Neural progenitor cell (in vitro differentiated cells): Measurements from ENCODE around the gene MUL1. TPM values are rescaled to one million over a fixed set of nuclear protein-coding genes. Genes with fewer than 3 reads are reported as not detected.

ENCODE experiments used
- DNase-seq: peaks from one replicate; pipeline ENCODE4 v3.0.0-alpha.2; 2016; ENCODE audit warnings: low spot score
- H2AFZ ChIP-seq: fragments of 200-600 bp; sonication (generic); replicated peaks from 2 replicates; pipeline ENCODE4 v1.6.1; 2016; ENCODE audit warnings: antibody characterized with exemption
- H3F3A ChIP-seq: fragments of 200-600 bp; sonication (generic); 2 replicates; pipeline ENCODE4 v1.6.1; 2016; ENCODE audit warnings: antibody characterized with exemption, low read depth
- H3K27ac ChIP-seq: fragments of 200-600 bp; sonication (generic); 2 replicates; pipeline ENCODE4 v1.5.1; 2016; ENCODE audit warnings: mild to moderate bottlenecking
- H3K27me3 ChIP-seq: fragments of 200-600 bp; sonication (generic); 2 replicates; pipeline ENCODE4 v1.6.1; 2016; ENCODE audit warnings: mild to moderate bottlenecking, moderate library complexity
- H3K36me3 ChIP-seq: fragments of 200-600 bp; sonication (generic); 2 replicates; pipeline ENCODE4 v1.5.1; 2016
- H3K4me1 ChIP-seq: fragments of 200-600 bp; sonication (generic); 2 replicates; pipeline ENCODE4 v1.6.1; 2016; ENCODE audit warnings: mixed run types
- H3K4me2 ChIP-seq: fragments of 200-600 bp; sonication (generic); 2 replicates; pipeline ENCODE4 v1.6.1; 2016
- H3K4me3 ChIP-seq: fragments of 200-600 bp; sonication (generic); 2 replicates; pipeline ENCODE4 v1.5.1; 2016
- H3K79me2 ChIP-seq: fragments of 200-600 bp; sonication (generic); 2 replicates; pipeline ENCODE4 v1.6.1; 2016; ENCODE audit warnings: low read depth
- H3K9ac ChIP-seq: fragments of 200-600 bp; sonication (generic); 2 replicates; pipeline ENCODE4 v1.6.1; 2016
- H3K9me3 ChIP-seq: fragments of 200-600 bp; sonication (generic); 2 replicates; pipeline ENCODE4 v1.5.1; 2016; ENCODE audit warnings: low read depth
- H4K20me1 ChIP-seq: fragments of 200-600 bp; sonication (generic); 2 replicates; pipeline ENCODE4 v1.6.1; 2016; ENCODE audit warnings: low read depth
- H3K27ac Mint-ChIP-seq: 3 replicates; pipeline ENCODE4 v1.8.0; 2021; ENCODE audit warnings: mixed read lengths
- H3K27me3 Mint-ChIP-seq: 2 replicates; pipeline ENCODE4 v1.8.0; 2022; ENCODE audit warnings: low read depth, mild to moderate bottlenecking, inconsistent platforms, moderate library complexity, mixed read lengths; ENCODE audit not compliant: insufficient read depth
- H3K36me3 Mint-ChIP-seq: 3 replicates; pipeline ENCODE4 v1.8.0; 2021; ENCODE audit warnings: mixed read lengths
- H3K4me1 Mint-ChIP-seq: 3 replicates; pipeline ENCODE4 v1.8.0; 2021; ENCODE audit warnings: mixed read lengths
- H3K4me3 Mint-ChIP-seq: 3 replicates; pipeline ENCODE4 v1.8.0; 2021; ENCODE audit warnings: mild to moderate bottlenecking, moderate library complexity, mixed read lengths
- H3K9me3 Mint-ChIP-seq: 3 replicates; pipeline ENCODE4 v1.8.0; 2020; ENCODE audit warnings: mixed read lengths
- CTCF ChIP-seq: fragments of 200-600 bp; sonication (generic); IDR thresholded peaks from 2 replicates; pipeline ENCODE4 v1.5.1; 2017; ENCODE audit warnings: antibody characterized with exemption, mild to moderate bottlenecking
- EZH2 ChIP-seq: fragments of 200-600 bp; sonication (generic); IDR thresholded peaks from 2 replicates; pipeline ENCODE4 v1.6.1; 2017; ENCODE audit warnings: antibody characterized with exemption, mild to moderate bottlenecking, moderate library complexity
- EZH2phosphoT487 ChIP-seq: fragments of 200-600 bp; sonication (generic); IDR thresholded peaks from 2 replicates; pipeline ENCODE4 v1.6.1; 2017; ENCODE audit warnings: antibody characterized with exemption
- total RNA-seq: library from RNA; depleted of rRNA; stranded (reverse); fragments of >200 nt; gene quantifications from 2 replicates; pipeline ENCODE4 v1.2.3, GENCODE V29; 2015; ENCODE audit warnings: low replicate concordance

MUL1 gene
- total RNA-seq, 1 donor from 2014 or later, result 6.7 TPM

GRCh38 chr1:20463502-20463901 is 44.4 kb downstream of the MUL1 start:
- peaks cover 3% of the 10 kb centered on the region for H3K4me1 Mint-ChIP-seq
- Histone ChIP-seq H3K4me3 (no peak overlapping the region), H3K27me3 (peaks cover 51% of the 10 kb centered on the region), H3K79me2 (no peaks in the 10 kb centered on the region), H3K27ac (no peak overlapping the region), H3K9me3 (no peaks in the 10 kb centered on the region), H3K36me3 (no peaks in the 10 kb centered on the region), H3K9ac (no peak overlapping the region), H4K20me1 (no peaks in the 10 kb centered on the region), H2AFZ (no peak overlapping the region), H3F3A (no peaks in the 10 kb centered on the region), H3K4me1 (no peaks in the 10 kb centered on the region), H3K4me2 (no peak overlapping the region)
- H3K9me3 Mint-ChIP-seq, result peaks cover 2% of the 10 kb centered on the region
- no peak overlapping the region for H3K27ac Mint-ChIP-seq
- H3K4me3 Mint-ChIP-seq, result no peak overlapping the region
- peaks cover 6% of the 10 kb centered on the region for H3K27me3 Mint-ChIP-seq
- no peaks in the 10 kb centered on the region for H3K36me3 Mint-ChIP-seq
- DNase-seq, result no peak
- TF ChIP-seq EZH2phosphoT487, result no peak
- no peak for TF ChIP-seq EZH2
- TF ChIP-seq CTCF, result no peak

- Mint-ChIP-seq H3K27ac (no peak overlapping the region), H3K4me1 (peaks cover 1% of the 10 kb centered on the region), H3K27me3 (peaks cover 5% of the 10 kb centered on the region), H3K9me3 (peaks cover 2% of the 10 kb centered on the region), H3K36me3 (no peaks in the 10 kb centered on the region), H3K4me3 (no peak overlapping the region)
- TF ChIP-seq EZH2 (no peak), CTCF (no peak)
- no peak overlapping the region for H3K4me2 ChIP-seq
- H4K20me1 ChIP-seq, result no peaks in the 10 kb centered on the region
- no peaks in the 10 kb centered on the region for H3K36me3 ChIP-seq
- no peak overlapping the region for H3K4me3 ChIP-seq
- H3K27ac ChIP-seq, result no peak overlapping the region
- H3K27me3 ChIP-seq, result peaks cover 42% of the 10 kb centered on the region
- DNase-seq, result no peak
- H3K4me1 ChIP-seq, result no peaks in the 10 kb centered on the region
- no peaks in the 10 kb centered on the region for H3K9me3 ChIP-seq
- H2AFZ ChIP-seq, result no peak overlapping the region
- no peak overlapping the region for H3K9ac ChIP-seq
- H3F3A ChIP-seq, result no peaks in the 10 kb centered on the region
- no peaks in the 10 kb centered on the region for H3K79me2 ChIP-seq
Observed at GRCh38 chr1:20462397-20462796, 45.6 kb downstream of the MUL1 start.

GRCh38 chr1:20458717-20459116 is 49.2 kb downstream of the MUL1 start:
- Histone ChIP-seq H4K20me1 (no peaks in the 10 kb centered on the region), H3K4me2 (no peak overlapping the region), H3K4me3 (no peak overlapping the region), H3F3A (peaks cover 3% of the 10 kb centered on the region), H3K79me2 (no peaks in the 10 kb centered on the region), H3K27me3 (peaks cover 9% of the 10 kb centered on the region), H3K36me3 (no peaks in the 10 kb centered on the region), H3K9me3 (no peaks in the 10 kb centered on the region), H3K27ac (no peak overlapping the region), H3K4me1 (no peaks in the 10 kb centered on the region), H3K9ac (no peak overlapping the region), H2AFZ (no peak overlapping the region)
- Mint-ChIP-seq H3K9me3 (peaks cover 2% of the 10 kb centered on the region), H3K36me3 (no peaks in the 10 kb centered on the region), H3K4me1 (no peaks in the 10 kb centered on the region), H3K27ac (no peak overlapping the region), H3K27me3 (peaks cover 5% of the 10 kb centered on the region), H3K4me3 (peak overlapping the region; percentile 19)
- TF ChIP-seq CTCF (no peak), EZH2phosphoT487 (no peak), EZH2 (no peak)
- DNase-seq, result no peak
